ENCODE measurements around the gene PAX8.
"Not testable (repeated sequence)": the region's sequence is repeated elsewhere in the genome, so short reads cannot be mapped to it uniquely, and the experiment has no call there.

PAX8 gene

DNA sequence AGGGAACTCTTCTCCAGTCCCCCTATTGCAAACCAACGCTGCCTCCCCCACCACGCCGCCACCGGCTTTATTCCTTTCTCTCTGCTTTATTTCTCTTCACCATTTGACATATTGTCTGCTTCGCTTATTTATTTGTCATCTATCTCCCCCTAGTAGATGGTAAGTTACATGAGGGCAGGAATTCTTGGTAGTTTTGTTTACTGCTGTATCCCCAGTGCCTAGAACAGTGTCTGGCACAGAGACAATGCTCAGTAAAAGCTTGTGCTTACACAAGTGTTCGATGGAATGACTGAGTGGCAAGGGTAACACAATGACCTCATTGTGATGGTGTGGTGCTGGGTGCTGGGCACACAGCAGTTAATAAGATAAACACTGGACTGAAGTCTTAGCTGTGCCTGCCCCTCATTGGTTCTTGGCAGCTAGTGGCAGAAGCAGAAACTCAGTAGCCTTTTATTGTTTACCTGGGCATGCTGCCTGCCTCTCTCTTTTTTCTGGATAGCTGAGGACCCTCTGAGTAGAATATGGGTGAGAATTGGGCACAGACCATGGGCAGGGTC lies 9.5 kb upstream of the PAX8 start:
- DNase-seq = not testable (repeated sequence)

GRCh38 chr2:113285816-113286215 lies 7.1 kb upstream of the PAX8 start:
- no peak for DNase-seq

GRCh38 chr2:113284999-113285398 lies 6.3 kb upstream of the PAX8 start:
- not testable (repeated sequence) for DNase-seq

DNA sequence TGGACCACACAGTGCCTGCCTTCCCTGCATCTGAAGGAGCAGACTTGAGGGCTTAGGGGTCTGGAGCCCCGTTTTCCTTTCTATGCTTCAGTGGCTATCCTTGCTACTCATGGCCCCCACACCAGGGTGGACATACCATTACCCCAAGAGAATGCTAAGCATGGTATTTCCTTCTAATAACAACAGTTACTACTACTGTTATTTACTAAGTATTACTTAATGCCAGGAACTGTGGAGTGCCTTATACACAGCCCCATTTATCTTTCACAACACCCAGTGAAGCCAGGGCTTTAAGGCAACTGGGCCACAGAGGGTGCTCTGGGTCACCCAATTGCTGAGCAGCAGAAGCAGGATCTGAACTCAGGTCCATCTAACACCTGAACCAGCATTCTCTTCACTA lies 5.8 kb upstream of the PAX8 start:
- DNase-seq = no peak

DNA sequence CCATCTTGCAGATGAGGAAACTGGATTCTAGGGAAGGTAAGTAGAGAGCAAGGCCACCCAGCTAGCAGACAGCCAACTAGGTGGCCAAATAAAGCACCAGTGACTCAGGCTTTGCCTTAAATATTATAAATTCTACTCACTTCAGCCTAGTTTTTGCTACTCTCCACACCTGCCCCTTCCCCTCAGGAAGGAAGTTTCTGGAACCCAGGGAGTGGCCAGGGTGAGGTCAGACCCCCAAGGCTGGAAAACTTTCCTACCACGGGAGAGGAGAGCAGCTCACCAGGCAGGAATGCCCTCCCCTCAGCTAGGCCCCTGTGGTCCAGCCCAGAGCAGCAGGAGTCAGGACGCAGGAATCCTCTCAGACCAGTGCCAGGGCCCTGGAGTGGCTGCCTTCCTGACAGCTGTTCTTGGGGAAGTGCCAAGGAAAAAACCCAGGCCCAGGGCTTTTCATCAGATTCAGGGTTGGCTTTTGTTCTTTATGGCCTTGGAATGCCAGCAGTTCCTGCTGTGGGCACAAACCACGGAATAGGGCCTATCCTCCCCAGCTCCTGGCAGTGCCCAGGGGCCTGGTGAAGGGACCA lies 5.1 kb upstream of the PAX8 start:
- DNase-seq = no peak

DNA sequence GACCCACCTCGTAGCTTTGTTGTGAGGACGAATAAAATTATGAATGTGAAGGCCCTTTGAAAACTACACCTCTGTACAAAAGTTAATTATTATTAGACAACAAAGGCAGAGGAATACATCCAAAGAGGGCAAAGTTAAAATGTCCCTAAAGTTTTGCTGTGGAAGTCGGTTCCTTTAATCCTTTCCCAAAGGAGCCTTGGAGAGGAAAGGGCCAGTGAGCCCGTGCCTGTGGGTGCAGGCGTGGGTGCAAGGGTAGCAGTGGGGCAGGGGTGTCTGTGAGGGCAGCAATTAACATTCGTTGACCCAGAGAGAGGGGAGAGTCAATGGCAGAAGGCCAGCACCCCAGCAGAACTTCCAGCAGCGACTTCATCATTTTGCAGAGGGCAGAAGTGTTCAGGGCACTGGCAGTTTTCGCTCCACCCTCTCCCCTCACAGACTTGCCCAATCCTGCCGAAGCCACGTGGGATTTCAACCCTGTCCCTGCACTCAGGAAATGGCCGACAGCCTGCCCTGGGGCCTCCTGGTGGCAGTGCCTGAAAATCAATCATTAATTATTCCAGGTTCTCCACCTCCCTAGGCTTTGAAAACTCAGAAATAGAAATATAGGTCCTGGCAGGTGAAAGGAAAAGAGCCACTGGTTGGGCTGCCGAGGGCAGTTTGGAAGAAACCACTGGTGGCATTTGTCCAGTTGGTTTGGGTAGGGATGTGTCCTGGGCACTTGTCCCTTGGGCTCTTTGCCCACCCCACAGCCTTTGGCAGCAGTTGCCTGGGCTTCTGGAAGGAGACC lies 4.2 kb upstream of the PAX8 start:
- peak; percentile 38 for DNase-seq

DNA sequence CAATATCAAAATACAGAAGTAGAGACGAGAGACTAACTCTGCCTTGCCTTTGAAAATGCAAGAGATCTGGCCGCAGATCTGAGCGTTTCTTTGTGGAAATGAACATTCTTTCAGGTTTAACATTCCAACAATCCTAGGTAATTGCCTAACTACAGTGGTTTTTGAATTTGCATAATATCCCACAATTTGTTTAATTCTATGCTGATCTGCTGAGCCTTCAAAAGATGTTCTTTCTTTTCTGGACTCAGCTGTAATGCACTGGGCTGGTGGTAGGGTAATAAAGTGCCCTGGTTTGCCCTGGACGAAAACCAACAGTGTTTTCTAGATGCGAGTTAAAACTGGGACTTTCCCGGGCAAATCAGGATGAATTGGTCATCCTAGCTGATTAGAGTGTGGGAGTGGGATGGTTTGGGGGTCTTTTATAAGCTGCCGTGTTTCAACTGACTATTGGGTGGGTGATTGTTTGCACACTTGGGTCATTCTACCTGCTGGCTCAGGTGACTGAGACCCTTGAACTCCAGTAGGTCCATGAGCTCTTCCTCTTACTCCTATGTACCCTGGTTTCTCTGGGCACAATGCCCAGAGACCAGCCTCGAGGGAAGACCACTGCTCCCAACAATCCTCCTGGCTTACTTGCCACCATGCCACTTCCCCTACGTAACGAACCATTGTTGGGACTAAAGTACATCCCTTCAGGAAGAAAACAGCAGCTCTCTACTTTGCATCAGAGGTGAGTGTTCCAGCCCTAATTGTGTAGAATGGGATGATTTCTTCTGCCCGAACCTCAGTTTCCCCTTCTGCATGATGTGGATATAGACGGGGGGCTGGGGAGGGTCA lies 3.4 kb upstream of the PAX8 start:
- DNase-seq = peak; percentile 89

DNA sequence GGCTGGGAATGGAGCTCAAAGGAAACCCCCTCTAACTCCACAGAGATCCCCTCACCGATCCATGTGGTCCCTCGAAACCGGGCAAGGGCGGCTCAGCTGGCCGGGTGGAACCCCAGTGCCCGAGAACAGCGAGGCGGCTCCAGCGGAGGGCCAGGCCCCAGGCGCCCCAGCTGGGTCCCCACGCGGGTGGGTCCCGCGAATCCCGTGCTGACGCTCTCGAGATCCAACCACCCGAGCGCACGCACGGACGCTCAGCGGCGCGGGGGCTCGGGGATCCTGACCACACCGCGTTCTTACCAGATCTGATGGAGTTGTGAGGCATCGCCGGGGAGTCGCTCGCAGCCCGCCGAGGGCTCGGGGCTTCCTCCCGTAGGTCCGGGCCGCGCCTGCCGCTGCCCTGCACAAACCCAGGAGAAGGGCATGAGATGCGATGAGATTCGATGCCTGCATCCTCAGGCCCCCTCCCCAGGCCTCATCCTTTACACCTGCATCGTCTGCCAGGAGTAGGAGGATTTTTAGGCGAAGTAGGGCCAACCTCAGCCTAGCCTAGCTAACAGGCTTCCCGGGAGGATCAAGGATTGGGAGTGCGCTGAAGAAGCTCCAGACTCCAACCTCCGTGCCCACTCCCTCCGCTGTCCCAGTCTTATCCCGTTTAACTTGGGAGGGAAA lies 514 bp downstream of the PAX8 start:
- no peak for DNase-seq

DNA sequence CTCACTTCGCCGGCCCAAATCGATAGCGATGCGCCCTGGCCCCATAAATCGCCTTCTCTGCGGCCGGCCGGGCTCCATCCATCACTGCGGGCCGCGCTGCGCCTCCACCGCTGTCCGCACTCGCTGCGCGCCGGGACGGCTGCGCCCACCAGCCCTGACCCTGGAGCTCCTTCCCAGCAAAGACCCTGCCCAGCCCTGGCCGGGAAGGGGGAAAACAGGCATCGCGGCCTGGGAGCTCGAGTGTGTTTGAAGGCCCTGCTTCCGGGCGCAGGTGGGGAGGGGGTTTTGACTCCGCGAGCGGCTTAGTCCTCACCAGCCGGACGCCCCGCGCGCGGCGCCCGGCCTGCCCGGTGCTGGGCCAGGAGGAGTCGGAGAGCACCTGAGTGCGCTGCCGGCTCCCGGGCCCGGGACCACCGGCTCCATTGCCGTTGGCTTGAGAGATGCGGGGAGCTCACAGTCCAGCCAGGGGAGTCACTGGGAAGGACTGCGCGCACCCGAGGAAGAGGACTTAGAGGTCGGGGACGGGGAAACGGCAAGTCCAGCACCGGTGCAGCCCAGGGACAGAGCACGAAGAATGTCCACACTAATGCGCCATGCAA lies 1.1 kb downstream of the PAX8 start:
- no peak for DNase-seq

DNA sequence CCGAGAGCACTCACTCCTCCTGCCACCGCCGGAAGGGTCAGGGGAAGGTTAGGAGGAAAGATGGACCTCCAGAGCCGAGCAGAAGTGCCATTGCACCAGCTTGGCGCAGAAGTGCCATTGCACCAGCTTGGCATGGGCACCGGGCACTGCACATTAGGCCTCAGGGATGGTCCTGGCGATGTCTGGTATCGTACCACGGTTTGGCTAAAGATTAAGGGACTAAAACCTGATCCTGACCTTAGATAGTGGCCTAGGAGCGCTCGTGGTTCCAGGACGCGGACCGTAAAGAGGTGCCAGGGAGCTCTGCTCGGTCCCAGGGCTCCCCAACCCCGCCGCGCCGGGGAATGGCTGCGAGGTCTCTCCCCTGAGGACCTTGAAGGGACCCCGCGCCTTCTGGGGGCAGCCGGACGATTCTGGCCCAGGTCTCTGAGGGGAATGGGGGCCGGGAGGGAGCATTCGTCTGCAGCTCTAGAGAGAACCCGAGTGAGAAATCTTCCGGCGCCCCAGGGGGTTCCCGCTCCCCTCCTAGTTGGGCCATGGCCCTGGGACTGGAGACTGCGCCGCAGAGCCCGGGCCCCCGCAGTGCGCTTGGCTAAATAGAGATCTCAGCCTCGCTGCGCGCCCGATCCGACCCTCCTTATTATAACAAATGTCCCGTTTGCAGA lies 1.8 kb downstream of the PAX8 start:
- no peak for DNase-seq

GRCh38 chr2:113276216-113276760 lies 2.4 kb downstream of the PAX8 start:
- DNase-seq = no peak

DNA sequence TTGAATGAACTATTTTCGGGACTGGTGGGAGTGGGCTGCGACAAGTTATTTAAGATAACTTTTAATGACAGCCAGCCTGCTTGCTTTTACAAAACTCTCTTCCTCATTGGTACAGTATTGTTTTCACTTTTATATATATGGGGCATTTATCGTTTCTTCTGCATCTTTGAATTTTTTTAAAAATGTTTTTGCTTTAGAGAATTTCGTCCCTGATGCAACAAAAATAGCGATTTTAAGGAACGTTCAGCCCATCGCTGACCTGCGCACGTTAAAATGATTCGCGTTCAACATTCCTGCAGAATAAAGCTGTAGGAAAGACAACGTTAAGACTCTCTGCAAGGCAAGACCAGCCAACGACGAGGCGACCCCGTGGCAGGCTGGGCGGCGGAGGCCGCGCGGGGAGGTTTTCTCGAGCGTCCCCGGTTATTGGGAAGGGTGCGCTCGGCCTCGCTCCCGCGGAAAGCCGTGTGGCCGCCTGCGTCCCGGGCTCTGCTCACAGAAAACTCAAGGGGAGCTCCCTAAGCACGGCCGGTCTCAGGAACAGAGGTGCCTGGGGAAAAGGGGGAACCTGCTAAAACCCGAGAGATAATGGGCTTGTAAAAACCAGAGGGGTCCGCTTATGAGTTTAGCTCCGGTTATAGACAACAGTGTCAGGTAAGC lies 3.0 kb downstream of the PAX8 start:
- no peak for DNase-seq

DNA sequence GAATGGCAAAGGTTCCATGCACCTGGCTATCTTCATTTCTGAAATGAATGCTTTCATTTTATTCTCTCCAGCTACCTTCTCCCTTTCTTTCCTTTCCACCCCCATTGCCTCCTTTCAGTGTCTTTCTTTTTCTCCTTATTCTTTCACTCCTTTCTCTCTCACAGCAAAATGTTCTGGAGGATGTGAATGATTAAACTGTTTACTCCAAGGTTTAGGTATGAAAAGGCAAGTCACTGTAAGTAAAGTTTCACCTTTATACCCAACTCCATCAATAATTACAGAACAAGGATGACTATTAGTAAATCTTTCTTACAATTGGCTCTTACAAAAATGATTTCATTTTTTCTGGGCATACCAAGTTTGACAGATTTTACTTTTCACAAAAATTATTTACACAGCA lies 4.3 kb downstream of the PAX8 start:
- DNase-seq = no peak

- DNase-seq = no peak
These were observed 4.7 kb downstream of the PAX8 start for GRCh38 chr2:113273981-113274380.

DNA sequence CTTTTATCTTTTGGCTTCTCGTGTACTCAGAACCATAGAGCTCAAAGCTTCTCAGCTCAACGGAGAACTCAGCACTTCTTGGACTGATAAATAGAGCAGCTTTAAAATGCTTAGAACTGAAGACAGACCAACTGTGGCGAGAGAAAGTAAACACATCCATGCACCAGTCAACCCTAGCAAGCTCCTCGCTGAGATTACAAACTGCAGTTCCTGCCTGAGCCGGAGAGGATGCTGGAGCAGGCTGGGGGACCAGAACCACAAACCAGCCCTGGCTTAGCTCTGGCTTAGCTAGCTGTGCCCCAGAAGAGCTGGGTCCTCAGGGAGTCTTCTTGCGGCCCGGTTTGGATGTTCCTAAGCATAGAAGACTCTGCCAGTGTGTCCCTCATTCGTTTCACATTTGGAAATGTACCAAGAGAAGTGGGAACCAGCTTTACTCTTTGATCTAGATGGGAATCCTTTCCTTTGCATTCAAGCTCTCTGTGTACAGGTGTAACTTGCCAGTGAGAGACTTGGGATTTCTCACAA lies 5.6 kb downstream of the PAX8 start:
- DNase-seq = no peak

DNA sequence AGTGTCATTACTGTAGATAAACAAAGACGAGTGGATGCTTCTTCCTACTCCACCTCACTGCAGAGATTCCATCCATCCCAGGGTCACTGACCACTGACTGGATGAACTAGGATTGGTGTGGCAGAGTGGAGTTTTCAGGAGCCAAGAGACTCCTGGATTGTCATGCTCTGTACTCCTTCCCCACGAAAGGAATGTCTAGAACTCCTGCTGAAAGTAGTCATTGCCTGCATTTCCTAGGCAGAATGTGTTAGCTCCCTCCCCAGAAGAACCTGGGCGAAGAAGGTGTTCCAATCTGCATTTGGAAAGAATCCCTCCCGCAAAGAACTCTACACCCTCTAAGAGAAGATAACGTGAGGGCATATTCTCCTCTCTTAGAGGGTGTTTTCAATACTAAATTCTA lies 6.2 kb downstream of the PAX8 start:
- no peak for DNase-seq

DNA sequence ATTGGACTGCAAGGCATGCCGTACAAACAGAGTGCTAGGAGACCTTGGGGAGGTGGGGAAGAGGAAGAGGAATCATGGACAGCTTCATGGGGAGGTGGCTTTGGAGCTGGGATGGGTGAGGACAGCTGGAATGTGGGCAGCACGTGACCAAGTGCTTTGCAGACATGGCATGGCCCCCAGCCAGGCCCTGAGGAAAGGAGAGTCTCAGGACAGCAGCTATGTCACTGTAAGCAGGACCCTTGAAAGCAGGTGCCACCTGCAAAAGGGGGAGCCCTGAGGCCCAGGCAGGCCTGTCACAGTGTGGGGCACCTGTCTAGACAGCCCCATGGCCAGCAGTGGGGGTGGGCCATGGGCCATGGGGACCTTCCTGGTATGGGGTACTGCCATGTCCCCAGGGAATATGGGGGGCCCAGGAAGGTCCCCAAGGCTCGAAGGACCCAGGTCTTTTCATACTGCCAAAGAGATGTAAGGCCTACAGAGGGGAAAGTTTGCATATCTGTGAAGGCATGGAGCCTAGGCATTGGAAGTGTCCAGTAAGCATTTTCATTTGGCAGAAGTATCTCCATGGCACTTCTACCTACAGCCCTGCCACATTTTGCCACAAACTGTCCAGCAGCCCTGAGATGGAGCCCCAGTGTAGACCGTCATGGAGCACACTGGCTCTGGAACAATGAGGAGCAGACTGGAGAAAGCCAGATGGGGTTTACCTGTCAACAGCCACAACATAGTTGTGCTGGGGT lies 9.9 kb downstream of the PAX8 start:
- no peak for DNase-seq

- no peak for DNase-seq
These were observed 12.3 kb downstream of the PAX8 start for GRCh38 chr2:113266431-113266830.

DNA sequence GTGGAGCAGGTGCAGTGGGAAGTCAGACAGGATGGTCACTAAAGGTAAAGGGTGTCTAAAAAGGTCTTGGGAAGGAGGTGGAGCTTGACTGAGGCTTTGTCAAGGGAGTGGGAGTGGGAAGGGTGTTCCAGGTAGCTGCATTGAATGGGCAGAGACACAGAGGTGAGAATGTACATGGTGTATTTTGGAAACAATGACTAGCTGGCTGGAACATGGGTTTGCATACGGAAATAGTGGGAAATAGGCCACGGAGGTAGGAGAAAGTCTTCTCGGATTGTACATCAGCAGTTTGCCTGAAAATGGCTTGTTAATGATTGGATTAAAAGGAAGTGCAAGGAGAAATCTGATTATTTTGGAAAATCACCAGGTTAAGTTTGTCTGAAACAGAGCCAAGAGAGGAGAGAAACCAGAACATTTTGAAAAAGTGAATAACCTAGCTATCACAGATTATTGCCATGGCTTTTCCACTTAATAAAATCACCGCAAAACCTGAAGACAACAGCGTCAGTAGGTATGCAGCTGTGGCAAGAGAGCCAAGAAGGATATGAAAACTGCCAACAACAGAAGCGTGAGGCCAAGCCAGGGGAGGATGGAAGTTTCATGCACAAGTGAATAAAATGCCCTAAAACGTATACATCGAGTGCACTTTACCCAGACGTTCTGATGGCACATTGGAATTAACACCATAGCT lies 13.9 kb downstream of the PAX8 start:
- no peak for DNase-seq

DNA sequence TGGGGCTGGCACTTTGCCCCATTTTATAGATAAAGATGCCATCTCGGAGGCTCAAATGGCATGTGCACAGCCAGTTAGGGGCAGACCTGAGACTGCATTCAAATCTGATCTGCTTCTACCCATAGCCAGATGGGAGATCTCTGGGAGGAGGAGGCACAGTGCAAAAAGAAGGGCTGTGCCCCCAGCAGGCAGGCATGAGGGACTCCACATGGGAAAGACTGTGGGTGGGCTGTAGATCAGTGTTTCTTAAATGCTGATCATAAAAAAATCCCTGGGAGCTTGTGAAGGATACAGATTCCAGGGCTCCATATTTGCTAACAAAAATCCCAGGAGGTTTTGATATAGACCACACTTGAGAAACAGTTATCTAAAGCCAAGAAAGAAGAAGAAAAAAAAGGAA lies 15.2 kb downstream of the PAX8 start:
- no peak for DNase-seq

All from NCI-H1048 (cell line).